Sciatic nerve (tissue), 2 donors: ENCODE results near the gene ASB13. TPM values are rescaled to one million over a fixed set of nuclear protein-coding genes. Genes with fewer than 3 reads are reported as not detected.

Experiments
- ATAC-seq: fragments of 200-7000 bp; cut with Tn5 transposase; one replicate; pipeline ENCODE4 v1.9.1; 2020; ENCODE audit warnings: mild to moderate bottlenecking, moderate library complexity
- DNase-seq: peaks from one replicate; pipeline ENCODE4 v3.0.0-alpha.2; 2020; ENCODE audit warnings: low spot score
- intact Hi-C: fragments of 100-400 bp; cut with DNase I; formaldehyde crosslinking; loops from one replicate; pipeline ENCODE4 v1.14.2; 2022
- total RNA-seq: library from RNA; stranded (reverse); fragmentation: NEBNext Ultra II Directional; extraction: Animal tissue kit (Norgen Biotek cat#: 25700); gene quantifications from one replicate; pipeline ENCODE4 v1.2.1, GENCODE V29; 2021
- donor health status: DM: no; HTN: no; CAD: no.
- donor health status: DM: no; HTN: no; CAD: no.

ASB13 gene, protein sequence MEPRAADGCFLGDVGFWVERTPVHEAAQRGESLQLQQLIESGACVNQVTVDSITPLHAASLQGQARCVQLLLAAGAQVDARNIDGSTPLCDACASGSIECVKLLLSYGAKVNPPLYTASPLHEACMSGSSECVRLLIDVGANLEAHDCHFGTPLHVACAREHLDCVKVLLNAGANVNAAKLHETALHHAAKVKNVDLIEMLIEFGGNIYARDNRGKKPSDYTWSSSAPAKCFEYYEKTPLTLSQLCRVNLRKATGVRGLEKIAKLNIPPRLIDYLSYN
- total RNA-seq: 18.9 TPM

DNA sequence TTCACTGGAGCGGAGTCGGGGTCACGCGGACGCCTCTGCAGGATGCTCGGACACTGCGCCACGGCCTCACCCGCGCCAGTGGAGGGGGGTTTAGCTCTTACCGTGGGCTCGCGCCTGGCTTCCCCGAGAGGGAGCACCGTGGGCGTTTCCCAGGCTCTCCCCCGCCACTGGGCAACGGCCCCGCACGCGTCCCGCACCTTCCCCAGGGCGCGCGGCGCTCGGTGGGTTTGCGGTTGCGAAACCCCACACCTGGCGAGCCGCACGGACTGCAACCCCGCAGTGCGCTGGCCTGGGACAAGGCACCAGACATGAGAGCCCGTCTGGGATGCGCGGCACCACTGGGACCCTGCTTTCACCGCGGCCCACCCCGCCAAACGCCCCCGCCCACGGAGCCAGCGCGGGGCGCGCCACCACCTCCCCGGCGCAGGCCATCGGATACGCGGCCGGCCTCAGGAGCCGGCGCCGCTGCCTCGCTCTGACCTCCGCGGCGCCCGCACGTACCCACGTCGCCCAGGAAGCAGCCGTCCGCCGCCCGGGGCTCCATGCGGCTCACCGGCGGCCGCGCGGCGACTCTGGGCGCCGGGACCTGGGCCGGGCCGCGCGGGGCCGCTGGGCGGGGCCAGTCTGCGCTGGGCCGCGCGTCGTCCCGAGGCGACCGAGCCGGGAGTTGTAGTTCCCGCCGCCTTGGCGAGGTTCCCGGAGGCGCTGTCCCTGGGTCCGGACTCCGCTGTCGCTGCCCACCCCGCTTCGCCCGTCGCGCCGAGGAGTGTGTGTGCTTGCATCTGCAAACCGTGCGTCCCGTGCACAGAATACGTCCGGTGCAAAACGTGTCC is at the start of gene ASB13:
Gene ASB13 (minus strand): TSS at position 588 of the 833 bp plus-strand sequence. CDS start 44 bp downstream, at position 544.
- intact Hi-C loops: no loop called here
- DNase-seq: peak; percentile 84
- ATAC-seq: peak; percentile 89

DNA sequence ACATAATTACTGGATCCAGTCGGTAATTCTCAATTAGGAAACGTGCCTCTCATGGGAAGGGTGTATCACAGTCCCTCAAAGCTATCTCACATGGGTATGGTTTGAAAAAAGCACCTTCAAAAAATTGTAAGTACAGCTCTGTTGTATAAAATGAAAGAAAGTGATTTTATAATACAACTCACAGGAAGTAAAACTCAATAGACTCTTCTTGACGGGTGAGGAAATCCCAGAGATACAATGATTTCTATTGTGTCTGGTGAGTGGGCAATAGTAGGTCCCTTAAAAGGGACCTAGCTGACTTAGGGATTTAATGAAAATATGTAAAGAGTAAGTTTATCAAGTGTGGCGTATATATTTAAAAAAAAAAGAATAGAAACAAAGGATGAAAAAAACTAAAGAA is 45.2 kb upstream of the ASB13 start:
- intact Hi-C loops: no loop called here
- no peak for ATAC-seq
- no peak for DNase-seq

DNA sequence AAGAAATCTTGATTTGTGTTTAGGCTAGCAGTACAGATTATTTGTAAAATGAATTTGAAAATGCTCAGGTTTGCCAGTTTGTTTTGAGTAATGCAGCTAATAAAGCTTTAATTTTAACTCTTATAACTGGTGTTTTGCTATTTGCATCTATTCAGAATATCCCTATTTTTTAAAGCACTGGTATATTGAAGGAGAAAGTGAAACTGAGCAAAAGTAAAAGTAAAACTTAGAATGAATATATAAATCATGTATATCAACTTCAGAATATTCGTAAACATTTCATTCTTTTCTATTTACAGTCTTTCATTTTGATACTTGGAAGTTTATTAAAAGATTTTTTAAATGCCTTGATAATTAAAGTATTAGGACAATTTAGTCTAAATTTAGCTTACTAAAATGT is 44.5 kb upstream of the ASB13 start:
- DNase-seq (no peak), ATAC-seq (no peak)
- intact Hi-C loops: no loop called here

DNA sequence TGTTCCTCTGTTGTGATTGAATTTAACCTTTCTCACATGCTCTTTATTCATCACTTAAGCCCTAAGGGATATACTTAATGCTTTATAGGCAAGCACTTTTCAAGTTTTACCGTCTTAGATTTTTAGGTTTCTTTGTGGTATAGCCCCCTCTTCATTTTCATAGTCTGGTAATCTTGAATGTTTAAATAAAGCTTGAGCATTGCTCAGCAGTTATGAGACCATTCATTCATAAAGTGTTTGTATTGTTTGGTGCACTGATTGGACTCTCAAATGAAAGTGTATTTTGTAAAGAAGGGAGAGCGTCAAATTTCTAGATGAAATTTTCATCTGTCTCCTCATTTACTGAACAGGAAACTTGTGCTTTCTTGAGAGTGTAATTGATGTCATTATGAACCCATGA is 43.5 kb upstream of the ASB13 start:
- DNase-seq (no peak), ATAC-seq (no peak)
- intact Hi-C loops: no loop called here

DNA sequence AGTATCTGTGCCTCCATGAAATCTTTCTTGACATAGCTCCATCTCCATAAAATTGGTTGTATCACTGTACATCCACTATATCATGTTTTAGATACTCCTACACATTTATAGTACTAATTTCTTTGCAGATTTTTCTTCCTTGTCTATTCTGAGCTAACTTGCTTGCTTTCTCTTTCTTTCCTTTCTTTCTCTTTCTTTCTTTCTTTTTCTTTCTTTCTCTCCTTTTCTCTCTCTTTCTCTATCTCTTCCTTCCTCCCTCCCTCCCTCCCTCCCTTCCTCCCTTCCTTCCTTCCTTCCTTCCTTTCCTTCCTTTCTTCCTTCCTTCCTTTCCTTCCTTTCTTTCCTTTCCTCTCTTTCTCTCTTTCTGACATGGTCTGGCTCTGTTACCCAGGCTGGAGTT is 42.0 kb upstream of the ASB13 start:
- DNase-seq: no peak
- ATAC-seq: no peak
- intact Hi-C loops: no loop called here

DNA sequence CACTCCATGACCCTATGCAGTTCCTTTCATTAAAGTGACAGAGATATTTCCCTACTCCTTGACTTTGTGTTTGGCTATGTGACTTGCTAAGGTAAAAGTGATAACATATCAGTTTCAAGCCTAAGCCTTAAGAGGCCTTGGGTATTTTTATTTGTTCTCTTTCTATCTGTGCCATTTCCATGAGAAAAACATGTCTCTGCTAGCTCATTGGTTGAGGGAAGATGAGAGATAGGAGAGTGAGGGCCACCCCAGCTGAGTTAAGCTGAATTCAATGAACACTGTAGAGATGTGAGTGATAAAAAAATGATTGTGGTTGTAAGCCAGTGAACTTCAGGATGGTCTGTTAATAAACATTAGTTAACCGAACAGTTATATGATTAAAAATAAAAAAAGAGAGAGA is 31.7 kb upstream of the ASB13 start:
- intact Hi-C loops: no loop called here
- no peak for ATAC-seq
- no peak for DNase-seq

DNA sequence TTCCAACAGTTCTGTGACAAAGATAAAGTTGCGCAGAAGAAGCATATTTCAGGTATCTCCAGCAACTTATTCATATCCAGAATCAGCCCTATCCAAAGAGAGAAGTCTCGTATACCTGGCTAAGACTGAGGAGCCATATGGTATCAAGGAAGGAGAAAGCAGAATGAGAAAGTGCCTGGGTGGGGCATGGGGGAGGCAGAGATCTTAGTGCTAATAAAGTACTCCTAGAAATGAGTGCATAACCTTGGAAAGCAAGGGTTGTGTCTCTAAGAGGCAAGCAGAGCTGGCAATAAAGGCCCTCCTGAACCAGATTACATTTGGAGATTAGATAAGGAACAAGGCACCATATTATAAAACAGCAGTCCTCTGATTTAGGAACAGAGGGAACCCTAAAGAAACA is 30.9 kb upstream of the ASB13 start:
- DNase-seq (no peak), ATAC-seq (no peak)
- intact Hi-C loops: no loop called here

DNA sequence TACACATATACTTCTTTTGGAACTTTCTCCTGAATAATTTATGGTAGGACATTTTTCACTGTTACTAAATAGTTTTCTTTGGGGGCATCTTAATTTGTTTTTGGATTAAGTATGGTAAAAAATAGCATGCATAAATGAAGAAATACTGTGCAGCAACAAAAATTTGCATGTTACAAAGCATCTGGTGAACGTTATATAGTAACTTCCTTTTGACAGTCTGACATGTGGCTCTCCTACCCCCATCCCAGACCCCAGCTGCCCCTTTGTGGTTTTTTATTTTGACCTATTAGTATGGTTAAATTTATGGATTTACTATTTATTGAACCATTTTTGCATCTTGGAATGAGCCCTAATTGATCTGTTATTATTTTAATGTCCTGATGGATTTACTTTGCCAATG is 28.2 kb upstream of the ASB13 start:
- ATAC-seq: no peak
- DNase-seq: no peak
- intact Hi-C loops: no loop called here

DNA sequence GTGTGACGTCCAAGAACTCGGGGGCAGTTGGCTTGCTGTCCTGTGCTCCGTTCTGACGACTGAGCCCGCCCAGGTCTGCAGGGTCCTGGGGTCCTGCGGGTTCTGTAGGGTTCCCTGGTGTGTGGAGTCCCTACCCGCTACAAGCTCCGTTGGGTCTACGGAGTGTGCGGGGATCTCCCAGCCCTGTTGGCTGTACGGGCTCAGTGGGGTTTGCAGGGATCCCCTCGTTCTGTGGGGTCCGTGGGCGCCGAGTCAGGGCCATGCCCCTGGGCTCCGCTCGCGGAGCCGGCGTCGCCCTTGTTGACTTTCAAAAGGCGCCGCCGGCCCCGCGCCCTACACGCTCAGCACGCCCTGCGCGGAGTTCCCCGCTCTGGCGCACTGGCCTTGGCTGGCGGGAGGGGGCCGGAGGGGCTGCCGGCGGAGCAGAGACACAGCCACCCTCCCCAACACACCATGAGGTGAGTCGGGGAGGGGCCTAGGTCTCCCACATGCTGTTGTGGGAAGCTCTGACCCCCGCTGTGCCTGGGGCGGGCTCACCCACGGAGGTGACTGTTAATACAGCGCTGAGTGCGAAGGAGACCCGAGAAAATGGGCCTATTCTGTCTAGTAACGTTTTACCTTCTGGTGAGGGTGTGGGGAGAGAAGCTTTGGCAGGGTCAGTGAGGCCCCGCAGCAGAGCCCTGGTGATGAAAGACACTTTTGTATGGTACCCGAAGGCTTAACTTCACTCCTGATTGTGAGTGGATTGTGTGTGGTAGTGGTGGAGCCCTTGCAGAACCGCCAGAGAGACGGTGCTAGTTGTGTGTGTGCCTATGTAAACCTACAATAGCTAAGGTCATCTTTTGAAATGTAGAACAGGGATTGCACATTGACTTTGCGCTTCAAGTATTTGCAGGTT is 26.3 kb upstream of the ASB13 start:
- DNase-seq: peak; percentile 63
- ATAC-seq: peak; percentile 90
- intact Hi-C loops: no loop called here

DNA sequence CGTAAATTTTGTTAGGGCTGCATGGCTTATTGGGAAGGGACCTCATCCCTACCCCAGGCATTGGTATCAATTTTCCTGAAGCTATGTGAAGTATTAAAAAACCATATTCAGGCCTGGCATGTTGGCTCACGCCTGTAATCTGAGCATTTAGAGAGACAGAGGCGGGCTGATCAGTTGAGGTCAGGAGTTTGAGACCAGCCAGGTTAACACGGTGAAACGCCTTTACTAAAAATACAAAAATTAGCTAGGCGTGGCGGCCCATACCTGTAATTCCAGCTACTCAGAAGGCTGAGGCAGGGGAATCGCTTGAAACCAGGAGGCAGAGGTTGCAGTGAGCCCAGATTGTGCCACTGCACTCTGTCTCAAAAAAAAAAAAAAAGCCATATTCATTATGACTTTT is 25.4 kb upstream of the ASB13 start:
- no peak for ATAC-seq
- DNase-seq: no peak
- intact Hi-C loops: no loop called here

DNA sequence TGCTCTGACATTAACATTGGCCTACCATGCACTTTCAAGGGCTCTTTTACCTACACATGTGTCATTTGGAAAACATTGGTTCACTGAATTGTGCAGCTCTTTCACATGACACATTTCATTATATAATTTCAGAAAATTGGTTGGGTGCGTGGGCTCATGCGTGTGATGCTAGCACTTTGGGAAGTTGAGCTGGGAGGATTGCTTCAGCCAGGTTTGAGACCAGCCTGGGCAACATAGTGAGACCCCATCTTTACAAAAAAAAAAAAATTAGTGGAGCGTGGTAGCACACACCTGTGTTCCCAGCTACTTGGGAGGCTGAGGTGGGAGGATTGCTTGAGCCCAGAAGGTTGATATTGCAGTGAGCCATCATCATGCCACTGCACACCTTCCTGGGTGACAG is 22.2 kb upstream of the ASB13 start:
- no peak for ATAC-seq
- no peak for DNase-seq
- intact Hi-C loops: loop anchor here (10.0 kb wide), 1 partner anchor 186 kb away; no protein-coding TSS in a partner anchor

DNA sequence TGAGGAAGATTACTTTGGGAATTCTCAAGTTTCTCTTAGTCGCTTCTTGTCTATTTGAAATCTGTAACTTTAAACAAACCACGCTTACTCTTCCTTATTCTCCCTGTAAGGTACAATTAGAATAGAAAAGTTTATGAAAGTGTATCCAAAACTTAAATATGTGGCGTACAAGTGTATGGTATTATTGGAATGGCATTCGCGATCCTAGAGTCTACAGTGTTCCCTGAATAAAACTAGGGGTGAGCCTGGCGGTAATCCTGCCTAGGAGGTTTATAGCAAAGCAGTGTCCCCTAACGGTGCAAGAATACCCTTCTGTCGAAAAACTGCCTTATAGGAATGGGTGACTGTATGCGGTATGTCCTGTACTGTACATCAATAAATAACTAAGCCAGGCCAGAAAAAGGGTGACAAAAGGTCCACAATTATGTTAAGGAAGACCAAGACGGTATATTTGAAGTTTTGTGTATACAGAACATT is 19.4 kb upstream of the ASB13 start:
- ATAC-seq (no peak), DNase-seq (no peak)
- intact Hi-C loops: loop anchor here (10.0 kb wide), 1 partner anchor 189 kb away; no protein-coding TSS in a partner anchor

DNA sequence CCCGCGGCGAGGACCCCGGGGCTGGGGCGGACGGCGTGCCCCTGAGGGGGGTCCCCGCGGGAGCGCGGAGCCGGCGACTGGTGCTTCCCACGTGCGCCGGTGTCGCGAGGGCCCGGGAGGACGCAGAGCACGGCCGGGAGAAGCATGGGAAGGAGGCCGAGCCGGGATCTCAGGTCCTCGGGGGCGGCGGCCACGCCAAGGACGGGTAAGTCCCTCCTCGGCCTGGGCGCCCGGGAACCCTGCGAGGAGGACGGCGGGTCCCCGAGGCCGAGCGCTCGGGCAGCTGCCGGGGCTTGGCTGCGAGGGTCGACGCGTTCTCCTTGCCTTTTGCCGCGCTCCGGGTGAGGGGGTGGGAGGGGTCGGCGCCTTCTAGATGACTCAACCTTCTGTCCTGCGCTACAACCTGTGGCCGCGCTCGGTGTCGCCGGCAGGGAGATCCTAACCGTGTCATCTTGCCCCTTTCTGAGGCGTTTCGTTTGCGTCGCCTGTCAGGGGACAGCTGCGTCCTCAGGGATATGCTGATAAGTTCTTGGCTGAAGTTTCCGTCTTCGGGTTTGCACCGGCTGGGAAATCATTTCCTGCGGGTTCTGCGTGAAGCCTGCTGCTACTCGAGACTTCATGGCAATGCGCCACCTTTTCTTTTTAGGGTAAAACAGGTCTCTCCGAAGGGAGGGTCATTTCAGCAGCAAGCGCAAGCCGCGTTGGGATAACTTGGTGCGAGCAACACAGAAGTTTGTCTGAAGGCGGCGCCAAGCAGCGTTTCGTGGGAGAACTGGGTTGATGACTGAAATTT is 18.8 kb upstream of the ASB13 start:
- ATAC-seq: peak; percentile 50
- intact Hi-C loops: loop anchor here (10.0 kb wide), 1 partner anchor 190 kb away; no protein-coding TSS in a partner anchor
- peak; percentile 84 for DNase-seq

DNA sequence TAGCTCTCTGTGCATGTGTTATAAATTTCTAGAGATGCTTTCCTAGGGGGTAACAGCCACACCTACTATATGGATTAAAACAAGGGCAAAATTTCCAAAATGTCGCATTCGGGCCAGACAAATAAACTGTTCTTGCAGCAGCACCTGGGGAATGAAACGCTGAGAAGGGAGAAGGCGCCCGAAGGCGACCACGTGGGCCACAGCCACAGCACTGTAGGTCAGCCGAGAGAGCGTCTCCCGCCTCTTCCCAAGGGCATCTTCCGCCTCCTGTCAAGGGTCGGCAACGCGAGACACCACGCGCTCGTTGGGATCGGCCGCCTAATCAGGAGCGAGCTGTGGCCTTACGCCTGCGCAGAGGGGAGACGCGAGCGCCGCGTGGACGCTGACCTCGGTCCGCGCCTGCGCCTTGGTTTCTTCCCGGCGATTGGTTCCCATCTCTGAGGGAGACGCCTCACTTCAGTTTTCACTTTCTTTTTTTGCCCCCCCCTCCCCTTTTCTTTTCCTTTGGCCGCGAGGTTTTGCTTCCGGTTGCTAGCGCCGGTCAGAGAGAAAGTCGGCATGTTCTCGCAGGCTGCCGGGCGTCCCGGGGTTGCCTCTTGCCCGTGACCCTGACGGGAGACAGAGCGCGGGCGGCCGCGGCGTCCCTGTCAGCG is 18.0 kb upstream of the ASB13 start, which contains the start of gene TASOR2:
Gene TASOR2 (plus strand): TSS at position 521 of the 653 bp plus-strand sequence. CDS start 35,805 bp downstream, outside the sequence.
- DNase-seq (peak; percentile 98), ATAC-seq (peak; percentile 99)
- intact Hi-C loops: loop anchor here (10.0 kb wide), 1 partner anchor 190 kb away; no protein-coding TSS in a partner anchor

DNA sequence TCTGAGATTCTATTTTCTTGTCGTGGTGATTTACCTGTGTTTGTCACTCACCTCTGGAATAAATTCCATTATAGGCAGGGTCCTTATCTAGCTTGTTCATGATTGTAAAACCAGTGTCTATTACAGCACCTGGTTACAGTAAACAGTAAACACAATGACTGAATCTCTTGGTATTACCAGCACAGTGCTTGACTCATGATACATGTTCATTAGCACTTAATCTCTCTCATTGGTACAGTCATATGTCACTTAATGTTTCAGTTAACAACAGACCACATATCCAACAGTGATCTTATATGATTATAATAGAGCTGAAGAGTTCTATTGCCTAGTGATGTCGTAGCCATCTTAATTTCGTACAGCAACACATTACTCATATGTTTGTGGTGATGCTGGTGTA is 16.7 kb upstream of the ASB13 start:
- no peak for DNase-seq
- intact Hi-C loops: loop anchor here (10.0 kb wide), 1 partner anchor 192 kb away; no protein-coding TSS in a partner anchor
- ATAC-seq: no peak

DNA sequence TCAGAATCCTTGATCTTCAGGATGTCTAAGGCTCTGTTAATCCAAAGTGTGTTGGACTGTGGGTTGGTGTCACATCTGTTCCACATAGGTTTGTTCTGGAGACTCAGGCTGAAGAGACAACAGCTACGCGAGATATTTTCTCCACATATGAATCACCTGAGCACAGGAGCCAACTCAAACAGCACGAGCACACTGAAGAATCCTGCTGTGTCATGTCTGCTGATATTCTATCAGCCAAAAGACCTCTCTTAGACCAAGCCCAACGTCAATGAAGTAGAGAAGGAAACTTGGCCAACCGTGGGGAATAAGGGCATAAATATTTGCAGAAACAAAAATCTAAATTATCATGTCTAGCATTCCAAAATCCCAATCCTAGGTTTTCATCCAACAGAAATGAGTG is 15.5 kb upstream of the ASB13 start:
- intact Hi-C loops: loop anchor here (10.0 kb wide), 1 partner anchor 193 kb away; no protein-coding TSS in a partner anchor
- ATAC-seq: no peak
- no peak for DNase-seq

DNA sequence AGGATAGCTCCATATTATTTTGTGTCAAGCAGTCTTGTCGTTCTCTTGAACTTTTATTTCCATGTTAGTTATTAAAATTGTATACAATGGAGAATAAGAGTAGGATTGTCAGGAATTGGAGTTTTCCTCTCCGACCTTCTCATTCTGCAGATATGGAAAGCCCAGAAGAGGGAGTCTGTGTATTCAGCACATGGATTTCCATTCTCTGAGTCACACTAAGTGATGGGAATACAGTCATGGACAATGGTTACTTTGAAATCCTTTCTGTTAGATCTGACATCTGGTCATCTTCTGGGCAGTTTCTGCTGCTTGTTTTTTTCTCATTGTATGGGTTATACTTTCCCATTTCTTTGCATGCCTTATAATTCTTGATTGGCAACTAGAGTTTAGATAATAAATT is 13.2 kb upstream of the ASB13 start:
- intact Hi-C loops: loop anchor here (10.0 kb wide), 1 partner anchor 195 kb away; no protein-coding TSS in a partner anchor
- ATAC-seq (no peak), DNase-seq (no peak)

DNA sequence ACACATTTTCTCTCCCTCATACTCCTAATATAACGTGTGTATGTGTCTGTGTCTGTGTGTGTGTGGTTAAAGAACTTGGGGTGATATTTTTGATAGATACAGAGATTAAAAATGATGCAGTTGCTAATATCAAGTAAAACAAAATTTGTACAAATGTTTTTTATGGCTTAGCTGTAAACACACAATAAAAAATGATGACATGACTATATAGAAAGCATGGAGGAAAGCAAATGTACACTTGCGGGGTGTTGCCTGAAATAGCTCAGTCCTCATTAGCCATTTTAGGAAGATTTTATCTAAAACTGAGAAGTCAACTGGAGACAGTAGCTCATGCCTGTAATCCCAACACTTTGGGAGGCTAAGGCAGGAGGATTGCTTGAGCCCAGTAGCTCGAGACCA is 12.6 kb upstream of the ASB13 start:
- DNase-seq: no peak
- intact Hi-C loops: no loop called here
- no peak for ATAC-seq
